Measurements from ENCODE around the gene TUFT1. TPM values are rescaled to one million over a fixed set of nuclear protein-coding genes. Genes with fewer than 3 reads are reported as not detected.

TUFT1 gene
- total and polyA plus RNA-seq, 8 donors: 5.6 to 16.8 (median 8.6) TPM

- ATAC-seq: peak; percentile 90
- no peak for TF ChIP-seq CTCF (IDR thresholded peaks at IDR 0.05)
- intact Hi-C loops (cut with DNase I): no loop called here
- H3K27ac ChIP-seq: no peak overlapping the region
- H3K9me3 ChIP-seq: no peaks in the 10 kb centered on the region
- H3K4me1 ChIP-seq: peaks cover 0 to 7% of the 10 kb centered on the region in 2 donors
- no peaks in the 10 kb centered on the region for H3K27me3 ChIP-seq
- no peak for DNase-seq
- no peaks in the 10 kb centered on the region for H3K36me3 ChIP-seq
- no peak overlapping the region for H3K4me3 ChIP-seq
These were observed 45.3 kb upstream of the TUFT1 start for GRCh38 chr1:151494741-151495281.

- no peak for TF ChIP-seq CTCF (IDR thresholded peaks at IDR 0.05)
- Histone ChIP-seq H3K4me3 (no peak overlapping the region), H3K4me1 (peaks cover 0 to 7% of the 10 kb centered on the region in 2 donors), H3K9me3 (no peaks in the 10 kb centered on the region), H3K27me3 (no peaks in the 10 kb centered on the region), H3K27ac (no peak overlapping the region), H3K36me3 (no peaks in the 10 kb centered on the region)
- DNase-seq: no peak
- intact Hi-C loops (cut with DNase I): no loop called here
- peak; percentile 20 for ATAC-seq
These were observed 44.8 kb upstream of the TUFT1 start for GRCh38 chr1:151495316-151495715.

- DNase-seq (no peak), ATAC-seq (no peak)
- Histone ChIP-seq H3K36me3 (no peaks in the 10 kb centered on the region), H3K4me1 (peaks cover 0 to 7% of the 10 kb centered on the region in 2 donors), H3K4me3 (no peak overlapping the region), H3K27me3 (no peaks in the 10 kb centered on the region), H3K9me3 (no peaks in the 10 kb centered on the region), H3K27ac (no peak overlapping the region)
- no peak for TF ChIP-seq CTCF (IDR thresholded peaks at IDR 0.05)
- intact Hi-C loops (cut with DNase I): no loop called here
These were observed 40.7 kb upstream of the TUFT1 start for GRCh38 chr1:151499365-151499764.

- intact Hi-C loops (cut with DNase I): no loop called here
- no peak for ATAC-seq
- no peak for TF ChIP-seq CTCF (IDR thresholded peaks at IDR 0.05)
- H3K4me3 ChIP-seq: no peak overlapping the region
- peaks cover 0 to 2% of the 10 kb centered on the region in 2 donors for H3K4me1 ChIP-seq
- no peaks in the 10 kb centered on the region for H3K27me3 ChIP-seq
- DNase-seq: no peak
- H3K36me3 ChIP-seq: no peaks in the 10 kb centered on the region
- no peaks in the 10 kb centered on the region for H3K9me3 ChIP-seq
- no peak overlapping the region for H3K27ac ChIP-seq
These were observed 40.2 kb upstream of the TUFT1 start for GRCh38 chr1:151499930-151500329.

GRCh38 chr1:151501474-151501873, 38.6 kb upstream of the TUFT1 start:
- DNase-seq: no peak
- Histone ChIP-seq H3K4me3 (no peak overlapping the region), H3K27me3 (no peaks in the 10 kb centered on the region), H3K36me3 (no peaks in the 10 kb centered on the region), H3K9me3 (no peaks in the 10 kb centered on the region), H3K4me1 (no peaks in the 10 kb centered on the region), H3K27ac (no peak overlapping the region)
- no peak for TF ChIP-seq CTCF (IDR thresholded peaks at IDR 0.05)
- intact Hi-C loops (cut with DNase I): no loop called here
- no peak for ATAC-seq

Measured in left lung (tissue), 10 donors.